ENCODE data around the gene ZNG1B.
"Not testable (repeated sequence)": the region's sequence is repeated elsewhere in the genome, so short reads cannot be mapped to it uniquely, and the experiment has no call there.

The ZNG1B gene

DNA sequence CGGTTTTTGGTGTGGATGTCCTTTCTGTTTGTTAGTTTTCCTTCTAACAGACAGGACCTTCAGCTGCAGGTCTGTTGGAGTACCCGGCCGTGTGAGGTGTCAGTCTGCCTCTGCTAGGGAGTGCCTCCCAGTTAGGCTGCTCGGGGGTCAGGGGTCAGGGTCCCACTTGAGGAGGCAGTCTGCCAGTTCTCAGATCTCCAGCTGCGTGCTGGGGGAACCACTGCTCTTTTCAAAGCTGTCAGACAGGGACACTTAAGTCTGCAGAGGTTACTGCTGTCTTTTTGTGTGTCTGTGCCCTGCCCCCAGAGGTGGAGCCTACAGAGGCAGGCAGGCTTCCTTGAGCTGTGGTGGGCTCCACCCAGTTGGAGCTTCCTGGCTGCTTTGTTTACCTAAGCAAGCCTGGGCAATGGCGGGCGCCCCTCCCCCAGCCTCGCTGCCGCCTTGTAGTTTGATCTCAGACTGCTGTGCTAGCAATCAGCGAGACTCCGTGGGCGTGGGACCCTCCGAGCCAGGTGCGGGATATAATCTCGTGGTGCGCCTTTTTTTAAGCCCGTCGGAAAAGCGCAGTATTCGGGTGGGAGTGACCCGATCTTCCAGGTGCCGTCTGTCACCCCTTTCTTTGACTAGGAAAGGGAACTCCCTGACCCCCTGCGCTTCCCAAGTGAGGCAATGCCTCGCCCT, 39.3 kb downstream of the ZNG1B start:
- H3K4me1 ChIP-seq; H3K4me3 ChIP-seq (ENCODE audit: low read depth, low read length); H3K9me3 ChIP-seq; H3K36me3 ChIP-seq; DNase-seq; H3K27me3 ChIP-seq: not testable (repeated sequence)

DNA sequence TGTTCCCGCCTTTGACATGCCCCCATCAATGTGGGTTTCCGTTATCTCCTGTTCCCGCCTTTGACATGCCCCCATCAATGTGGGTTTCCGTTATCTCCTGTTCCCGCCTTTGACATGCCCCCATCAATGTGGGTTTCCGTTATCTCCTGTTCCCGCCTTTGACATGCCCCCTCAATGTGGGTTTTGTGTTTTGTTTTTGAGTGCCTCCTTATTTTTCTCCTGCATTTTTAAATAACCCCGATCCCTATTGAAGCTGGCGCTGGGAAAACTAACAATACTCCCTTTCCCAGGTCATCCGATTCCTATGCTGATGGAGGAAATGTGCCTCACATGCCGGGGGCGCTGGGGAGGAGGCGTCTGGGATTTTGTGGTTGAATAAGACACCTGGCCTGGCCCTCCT, 59.0 kb downstream of the ZNG1B start:
- H3K9me3 ChIP-seq; H3K27me3 ChIP-seq; H3K4me1 ChIP-seq; H3K4me3 ChIP-seq (ENCODE audit: low read depth, low read length); H3K36me3 ChIP-seq; DNase-seq: not testable (repeated sequence)

DNA sequence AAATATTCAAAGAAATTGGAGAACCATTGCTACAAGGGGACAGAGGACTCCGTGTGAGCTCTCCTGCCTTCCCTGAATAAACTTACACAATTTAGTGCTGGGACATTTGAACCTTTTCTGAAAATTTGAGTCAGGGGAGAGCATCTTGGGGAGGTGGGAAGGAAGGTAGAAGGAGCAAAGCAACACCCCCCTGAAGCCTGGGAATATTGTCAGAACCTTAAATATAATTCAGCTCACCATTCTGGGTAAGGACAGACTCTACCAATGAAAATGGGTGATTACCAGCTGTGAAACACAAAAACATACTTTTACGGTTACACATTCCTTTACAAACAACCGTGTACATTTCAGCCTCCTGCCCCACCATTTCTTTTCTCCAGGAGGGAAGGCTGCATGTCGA, 60.9 kb downstream of the ZNG1B start, which contains the start of gene FOXD4L1:
FOXD4L1 (plus strand) TSS at position 301 of the 400 bp plus-strand sequence. CDS start 592 bp downstream, outside the sequence.
- not testable (repeated sequence) for H3K9me3 ChIP-seq; H3K4me1 ChIP-seq; H3K4me3 ChIP-seq (ENCODE audit: low read depth, low read length); DNase-seq; H3K36me3 ChIP-seq
- H3K27me3 ChIP-seq: peaks cover 13% of the 10 kb centered on the region

DNA sequence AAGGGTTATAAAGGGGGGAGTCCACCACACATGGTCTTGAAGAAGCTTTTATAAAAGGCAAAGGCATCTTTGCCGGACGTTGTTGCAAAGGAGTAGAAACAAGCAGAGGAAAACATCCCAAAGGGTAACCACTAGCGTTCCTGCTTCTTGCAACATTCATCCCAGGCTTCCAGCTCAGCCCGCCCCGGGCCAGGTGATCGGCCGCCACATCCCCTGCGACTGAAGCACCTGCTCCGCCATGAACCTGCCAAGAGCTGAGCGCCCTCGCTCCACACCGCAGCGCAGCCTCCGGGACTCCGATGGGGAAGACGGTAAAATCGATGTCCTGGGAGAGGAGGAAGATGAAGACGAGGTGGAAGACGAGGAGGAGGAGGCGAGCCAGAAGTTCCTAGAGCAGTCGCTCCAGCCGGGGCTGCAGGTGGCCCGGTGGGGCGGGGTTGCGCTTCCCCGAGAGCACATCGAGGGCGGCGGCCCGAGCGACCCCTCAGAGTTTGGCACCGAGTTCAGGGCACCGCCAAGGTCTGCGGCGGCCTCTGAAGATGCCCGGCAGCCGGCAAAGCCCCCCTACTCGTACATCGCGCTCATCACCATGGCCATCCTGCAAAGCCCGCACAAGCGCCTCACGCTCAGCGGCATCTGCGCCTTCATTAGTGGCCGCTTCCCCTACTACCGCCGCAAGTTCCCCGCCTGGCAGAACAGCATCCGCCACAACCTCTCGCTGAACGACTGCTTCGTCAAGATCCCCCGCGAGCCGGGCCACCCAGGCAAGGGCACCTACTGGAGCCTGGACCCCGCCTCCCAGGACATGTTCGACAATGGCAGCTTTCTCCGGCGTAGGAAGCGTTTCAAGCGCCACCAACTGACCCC, 61.8 kb downstream of the ZNG1B start:
- not testable (repeated sequence) for H3K36me3 ChIP-seq; H3K4me1 ChIP-seq; H3K4me3 ChIP-seq (ENCODE audit: low read depth, low read length); H3K9me3 ChIP-seq; DNase-seq
- H3K27me3 ChIP-seq: peaks cover 22% of the 10 kb centered on the region

DNA sequence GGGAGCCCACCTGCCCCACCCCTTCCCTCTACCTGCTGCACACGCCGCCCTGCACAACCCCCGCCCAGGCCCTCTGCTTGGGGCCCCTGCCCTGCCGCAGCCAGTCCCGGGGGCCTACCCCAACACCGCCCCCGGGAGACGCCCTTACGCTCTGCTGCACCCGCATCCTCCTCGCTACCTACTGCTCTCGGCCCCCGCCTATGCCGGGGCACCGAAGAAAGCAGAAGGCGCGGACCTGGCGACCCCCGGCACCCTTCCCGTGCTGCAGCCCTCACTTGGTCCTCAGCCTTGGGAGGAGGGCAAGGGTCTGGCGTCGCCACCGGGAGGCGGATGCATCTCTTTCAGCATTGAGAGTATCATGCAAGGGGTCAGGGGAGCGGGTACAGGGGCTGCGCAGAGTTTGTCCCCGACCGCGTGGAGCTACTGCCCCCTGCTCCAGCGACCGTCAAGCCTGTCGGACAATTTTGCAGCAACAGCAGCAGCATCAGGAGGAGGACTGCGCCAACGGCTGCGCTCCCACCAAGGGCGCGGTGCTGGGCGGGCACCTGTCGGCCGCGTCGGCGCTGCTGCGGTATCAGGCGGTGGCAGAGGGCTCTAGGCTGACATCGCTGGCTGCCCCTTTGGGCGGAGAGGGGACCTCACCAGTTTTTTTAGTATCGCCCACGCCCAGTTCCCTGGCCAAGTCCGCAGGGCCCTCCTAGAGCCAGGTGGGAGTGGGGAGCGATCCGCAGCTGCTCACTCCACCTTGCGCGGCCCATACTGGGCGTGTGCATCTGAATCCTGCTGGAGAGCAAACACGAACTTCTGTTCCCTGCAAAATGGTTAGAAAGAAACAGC, 62.6 kb downstream of the ZNG1B start:
- H3K27me3 ChIP-seq: peaks cover 23% of the 10 kb centered on the region

DNA sequence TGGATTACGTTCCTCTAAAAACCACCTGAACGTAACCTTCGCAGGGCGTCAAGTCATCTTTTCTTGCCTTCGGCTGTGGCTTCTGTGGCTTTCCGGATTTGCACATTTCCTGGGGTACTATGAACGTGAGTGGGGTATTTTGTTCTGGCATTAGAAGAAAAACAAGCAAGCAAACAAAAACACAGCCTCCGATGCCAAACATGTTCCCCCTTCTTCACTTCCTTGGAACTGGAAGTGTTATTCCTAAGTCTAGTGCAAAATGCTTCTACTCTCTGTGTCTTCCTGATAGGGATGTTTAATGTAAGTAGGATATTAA, 63.2 kb downstream of the ZNG1B start:
- H3K4me1 ChIP-seq; H3K4me3 ChIP-seq (ENCODE audit: low read depth, low read length); DNase-seq; H3K36me3 ChIP-seq; H3K9me3 ChIP-seq: not testable (repeated sequence)
- peaks cover 23% of the 10 kb centered on the region for H3K27me3 ChIP-seq

More for the DNA sequence above, 62.6 kb downstream of the ZNG1B start:
- H3K4me3 ChIP-seq (ENCODE audit: low read depth, low read length); DNase-seq; H3K36me3 ChIP-seq; H3K4me1 ChIP-seq; H3K9me3 ChIP-seq: not testable (repeated sequence)

DNA sequence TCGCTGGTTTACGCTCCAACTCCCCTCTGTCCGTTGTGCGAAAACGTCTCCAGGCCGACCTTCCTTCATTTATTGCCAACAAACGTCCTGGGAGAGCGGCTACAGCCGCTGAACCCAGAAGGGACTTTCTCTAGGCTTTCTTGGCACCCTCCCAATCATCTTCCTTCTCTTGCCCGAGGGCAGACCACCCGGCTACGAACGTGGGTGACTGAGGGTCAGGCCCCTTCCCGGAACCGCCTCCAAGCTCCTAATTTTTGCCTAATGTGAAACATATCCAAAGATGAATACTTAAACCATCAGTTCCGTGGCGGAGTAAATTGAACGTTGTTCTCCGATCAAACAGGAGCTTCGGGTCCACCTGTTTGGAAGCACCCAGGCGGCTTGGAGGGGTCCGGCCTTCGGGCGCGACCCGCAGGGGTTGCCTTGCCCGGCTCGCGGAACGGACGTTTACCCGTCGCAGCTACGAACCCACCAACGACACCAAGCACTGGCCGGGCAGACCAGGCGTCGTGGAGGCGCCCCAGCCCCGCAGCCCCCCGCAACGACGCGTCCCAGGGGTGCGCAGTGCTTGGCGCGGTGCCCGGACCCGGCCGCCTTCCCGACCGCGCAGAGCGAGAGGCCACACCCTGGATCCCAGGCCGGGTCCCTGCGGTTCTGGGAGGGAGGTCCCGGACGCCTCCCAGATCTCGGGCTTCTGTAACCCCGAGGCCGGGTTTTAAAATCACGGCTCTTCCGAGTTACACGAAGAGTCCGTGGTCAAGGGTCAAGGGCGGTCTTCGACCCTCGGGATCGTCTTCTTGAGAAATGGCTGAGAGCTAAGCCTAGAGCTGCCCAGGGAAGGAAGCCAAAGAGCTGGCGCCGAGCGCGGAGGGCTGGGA, 65.0 kb downstream of the ZNG1B start:
- not testable (repeated sequence) for H3K4me3 ChIP-seq (ENCODE audit: low read depth, low read length)
- H3K27me3 ChIP-seq: peaks cover 23% of the 10 kb centered on the region

DNA sequence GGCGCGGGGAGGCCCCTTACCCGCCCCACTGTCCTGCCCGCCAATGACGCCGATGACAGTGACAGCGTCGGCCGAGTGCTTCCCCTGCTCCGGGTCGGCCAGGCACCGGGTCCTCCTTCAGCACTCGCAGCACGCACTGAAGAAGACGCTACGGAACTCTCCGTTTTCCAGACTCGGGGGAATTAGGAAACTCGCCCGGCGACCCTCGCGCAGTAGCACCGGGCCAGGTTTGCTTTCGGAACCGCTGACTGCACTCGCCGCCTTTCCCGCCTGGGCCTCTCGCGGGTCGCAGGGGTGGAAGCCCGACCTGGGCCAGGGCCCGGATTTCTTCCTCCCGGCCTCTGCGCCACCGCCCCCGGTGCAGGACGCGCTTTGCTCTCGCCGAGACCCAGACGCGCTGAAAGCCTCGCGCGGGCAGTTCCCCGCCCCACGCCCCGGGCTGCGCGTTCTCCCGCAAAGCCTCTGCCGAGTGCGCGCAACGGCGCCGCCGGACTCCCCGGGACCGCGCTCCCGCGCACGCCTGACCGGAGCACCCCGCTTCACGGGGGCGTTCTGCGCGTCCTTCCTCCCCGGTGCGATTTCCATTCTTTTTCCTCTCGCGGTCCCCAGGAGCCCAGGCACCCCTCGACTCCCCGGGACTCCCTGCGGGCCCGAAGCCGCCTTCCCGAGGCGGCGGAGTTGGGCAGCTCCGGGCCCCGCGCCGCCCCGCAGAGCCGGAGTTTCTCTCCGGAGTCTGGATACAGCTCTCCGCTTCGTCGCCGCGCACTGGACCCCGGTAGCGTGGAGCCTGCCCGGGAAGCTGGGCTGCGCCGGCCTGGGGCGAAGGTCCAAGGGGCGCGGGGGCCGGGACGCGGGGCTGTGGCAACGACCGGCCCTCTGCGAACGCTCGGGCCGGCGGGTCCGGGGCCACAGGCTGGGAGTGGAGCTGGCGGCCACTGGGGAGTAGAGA, 65.9 kb downstream of the ZNG1B start:
- not testable (repeated sequence) for H3K4me1 ChIP-seq; H3K4me3 ChIP-seq (ENCODE audit: low read depth, low read length); DNase-seq; H3K9me3 ChIP-seq; H3K36me3 ChIP-seq
- peaks cover 23% of the 10 kb centered on the region for H3K27me3 ChIP-seq

More for the DNA sequence above, 65.0 kb downstream of the ZNG1B start:
- not testable (repeated sequence) for DNase-seq, H3K36me3 ChIP-seq, H3K9me3 ChIP-seq, H3K4me1 ChIP-seq

DNA sequence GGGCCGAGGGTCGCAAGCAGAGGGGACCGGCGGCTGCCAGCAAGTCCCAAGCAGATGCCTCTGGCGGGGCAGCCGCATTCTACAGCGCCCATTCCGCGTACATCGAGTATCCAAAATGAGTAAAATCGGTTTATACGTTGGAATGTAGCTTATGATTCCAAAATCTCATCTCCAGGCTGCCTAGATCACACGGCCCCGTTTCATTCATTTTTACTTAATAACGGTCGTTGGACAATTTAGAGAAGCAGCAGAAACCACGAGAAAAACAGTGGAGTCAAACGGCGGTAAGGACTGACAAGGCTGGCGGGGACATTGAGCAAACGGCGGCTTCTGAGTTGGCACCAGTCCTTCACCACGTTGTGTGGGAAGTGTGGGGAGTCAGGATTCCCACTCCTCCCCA, 66.6 kb downstream of the ZNG1B start:
- DNase-seq; H3K36me3 ChIP-seq; H3K4me1 ChIP-seq; H3K4me3 ChIP-seq (ENCODE audit: low read depth, low read length); H3K9me3 ChIP-seq: not testable (repeated sequence)
- H3K27me3 ChIP-seq: peaks cover 23% of the 10 kb centered on the region

DNA sequence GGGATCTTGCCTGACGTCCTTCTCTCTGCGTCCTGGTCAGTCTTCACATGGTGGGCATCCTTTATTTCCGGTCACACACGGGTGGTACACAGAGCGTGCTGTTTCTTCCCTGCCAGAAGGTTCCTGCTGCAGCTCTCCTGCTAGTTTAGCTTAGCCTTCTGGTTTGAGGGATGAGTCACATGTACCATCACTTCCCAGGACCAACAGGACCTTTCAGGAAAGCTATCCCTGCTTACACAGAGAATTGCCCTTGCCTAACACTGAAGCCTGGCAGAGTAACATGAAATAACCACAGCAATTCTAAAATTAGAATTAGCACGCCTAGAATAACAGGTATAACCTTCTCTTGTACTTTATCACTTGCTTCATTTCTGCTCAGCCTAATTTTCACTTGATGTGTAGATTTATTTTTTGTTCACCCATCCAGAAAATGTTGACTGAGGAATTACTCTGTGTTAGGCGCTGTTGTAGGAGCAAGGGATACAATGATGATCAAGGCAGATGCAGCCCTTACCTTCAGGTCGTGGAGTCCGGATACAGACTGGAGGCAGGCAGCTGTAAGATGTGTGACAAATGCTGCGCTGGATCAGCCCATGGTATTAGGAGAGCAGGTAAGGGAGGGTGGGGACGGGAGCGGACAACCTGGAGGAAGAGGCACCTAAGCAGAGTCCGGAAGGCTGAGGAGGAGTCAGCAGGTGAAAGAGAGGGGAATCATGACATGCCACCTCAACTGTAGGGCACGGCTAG, 70.1 kb downstream of the ZNG1B start:
- DNase-seq; H3K9me3 ChIP-seq; H3K4me3 ChIP-seq (ENCODE audit: low read depth, low read length); H3K36me3 ChIP-seq; H3K4me1 ChIP-seq: not testable (repeated sequence)
- H3K27me3 ChIP-seq: peaks cover 18% of the 10 kb centered on the region

DNA sequence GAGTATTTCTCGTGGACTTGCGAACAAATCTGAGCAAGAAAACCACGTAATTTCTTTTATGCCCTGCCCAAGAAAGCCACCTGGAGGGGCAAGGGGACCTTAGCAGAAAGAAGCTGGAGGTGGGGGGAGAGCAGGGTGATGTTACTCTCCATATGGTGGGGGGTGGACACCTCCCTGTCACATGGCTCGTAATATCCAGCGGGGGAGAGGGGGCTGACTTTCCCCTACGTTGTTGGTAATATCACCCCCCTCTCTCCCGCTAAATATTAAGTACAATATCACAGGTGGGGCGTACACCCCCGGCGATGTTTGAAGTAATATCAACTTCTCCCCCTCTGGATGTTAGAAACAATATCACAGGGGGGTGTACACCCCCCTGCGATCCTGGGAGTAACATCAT, 70.7 kb downstream of the ZNG1B start:
- H3K4me3 ChIP-seq (ENCODE audit: low read depth, low read length); H3K4me1 ChIP-seq; H3K9me3 ChIP-seq; H3K36me3 ChIP-seq; DNase-seq: not testable (repeated sequence)
- peaks cover 12% of the 10 kb centered on the region for H3K27me3 ChIP-seq

DNA sequence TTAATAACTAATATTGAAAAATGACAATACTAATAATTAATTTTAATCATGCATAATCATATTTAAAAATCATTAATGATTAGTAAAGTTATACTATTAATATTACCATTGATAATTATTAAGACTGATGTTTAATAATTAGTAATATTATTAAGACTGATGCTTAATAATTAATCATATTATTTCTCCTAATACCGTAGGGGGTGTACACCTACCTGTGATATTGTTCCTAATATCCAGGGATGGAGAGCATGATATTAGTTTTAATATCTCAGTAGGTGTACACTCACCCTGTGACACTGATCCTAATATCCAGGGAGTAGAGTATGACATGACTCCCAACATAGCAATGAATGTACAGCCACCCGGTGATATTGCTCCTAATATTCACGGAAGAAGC, 73.4 kb downstream of the ZNG1B start:
- H3K4me1 ChIP-seq: not testable (repeated sequence)

DNA sequence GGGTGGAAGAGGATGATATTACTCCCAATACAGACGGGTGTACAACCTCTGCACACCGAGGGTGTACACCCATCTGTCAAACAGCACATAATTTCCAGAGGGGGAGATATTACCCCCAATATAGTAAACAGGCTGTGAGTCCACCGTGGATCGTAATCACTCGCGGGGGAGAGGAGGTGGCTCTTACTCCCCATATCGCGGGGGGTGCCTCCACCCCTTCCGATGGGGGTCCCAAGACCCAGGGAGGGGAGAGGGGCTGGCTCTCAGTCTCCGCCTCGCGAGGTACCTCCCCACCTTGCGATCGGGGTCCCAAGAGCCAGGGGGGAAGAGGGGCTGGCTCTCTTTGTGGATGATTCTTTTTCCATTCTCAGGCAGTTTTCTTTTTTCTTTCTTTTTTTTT, 74.4 kb downstream of the ZNG1B start:
- H3K36me3 ChIP-seq, H3K27me3 ChIP-seq: not testable (repeated sequence)

More for the DNA sequence above, 73.4 kb downstream of the ZNG1B start:
- DNase-seq; H3K9me3 ChIP-seq; H3K36me3 ChIP-seq; H3K27me3 ChIP-seq; H3K4me3 ChIP-seq (ENCODE audit: low read depth, low read length): not testable (repeated sequence)

More for the DNA sequence above, 74.4 kb downstream of the ZNG1B start:
- H3K9me3 ChIP-seq; DNase-seq; H3K4me1 ChIP-seq; H3K4me3 ChIP-seq (ENCODE audit: low read depth, low read length): not testable (repeated sequence)
